HL-60/S4 (cell line): ENCODE measurements around the gene MPL.

ENCODE experiments used
- in situ Hi-C: fragments of 300-500 bp; cut with MboI; formaldehyde crosslinking; loops from 2 replicates; pipeline ENCODE4 v1.14.3; 2022; ENCODE audit warnings: low sequenced_read_pairs

Gene MPL

DNA sequence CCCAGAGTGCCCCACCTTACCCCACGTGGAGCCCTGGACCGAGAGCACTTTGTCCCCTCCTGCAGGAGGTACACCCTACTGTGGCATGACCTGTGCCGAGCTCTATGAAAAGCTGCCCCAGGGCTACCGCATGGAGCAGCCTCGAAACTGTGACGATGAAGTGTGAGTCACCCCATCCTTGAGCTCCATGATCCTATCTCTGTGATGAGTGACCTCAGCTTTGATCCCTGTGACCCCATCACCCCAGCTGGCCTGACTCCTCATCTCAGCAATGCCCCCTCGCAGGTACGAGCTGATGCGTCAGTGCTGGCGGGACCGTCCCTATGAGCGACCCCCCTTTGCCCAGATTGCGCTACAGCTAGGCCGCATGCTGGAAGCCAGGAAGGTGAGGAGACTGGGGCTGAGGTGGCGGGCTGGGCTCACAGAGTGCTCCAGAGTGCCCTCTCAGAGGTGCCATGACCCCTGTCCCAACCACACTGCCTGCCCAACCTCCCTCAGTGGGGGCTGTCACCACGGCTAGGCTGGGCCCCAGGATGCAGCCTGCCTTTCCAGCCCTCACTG is 16.2 kb upstream of the MPL start:
- in situ Hi-C loops = no loop called here

DNA sequence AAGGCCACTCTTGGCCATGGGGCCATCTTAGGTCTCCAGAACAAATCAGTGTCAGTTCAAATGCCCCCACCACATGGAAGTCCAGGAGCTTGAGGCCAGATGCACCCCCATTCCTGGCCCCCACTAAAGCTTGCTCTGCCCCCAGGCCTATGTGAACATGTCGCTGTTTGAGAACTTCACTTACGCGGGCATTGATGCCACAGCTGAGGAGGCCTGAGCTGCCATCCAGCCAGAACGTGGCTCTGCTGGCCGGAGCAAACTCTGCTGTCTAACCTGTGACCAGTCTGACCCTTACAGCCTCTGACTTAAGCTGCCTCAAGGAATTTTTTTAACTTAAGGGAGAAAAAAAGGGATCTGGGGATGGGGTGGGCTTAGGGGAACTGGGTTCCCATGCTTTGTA is 15.1 kb upstream of the MPL start:
- in situ Hi-C loops = no loop called here

DNA sequence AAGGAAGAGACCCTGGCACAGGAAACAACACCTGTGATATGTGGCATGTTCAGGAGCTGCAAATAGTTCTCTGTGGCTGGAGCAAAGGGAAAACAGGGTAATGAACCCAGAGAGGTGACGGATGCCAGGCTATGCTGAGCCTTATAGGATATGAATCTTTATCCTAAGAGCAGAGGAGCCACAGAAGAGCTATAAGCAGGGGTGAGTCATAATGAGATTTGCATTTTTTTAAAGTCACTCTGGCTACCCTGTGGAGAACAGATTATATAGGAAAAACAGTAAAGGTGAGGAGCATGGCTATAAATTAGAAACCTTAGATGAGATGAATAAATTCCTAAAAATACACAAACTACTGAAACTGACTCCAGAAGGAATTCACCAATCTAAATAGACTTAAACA is 12.8 kb upstream of the MPL start:
- in situ Hi-C loops = no loop called here

DNA sequence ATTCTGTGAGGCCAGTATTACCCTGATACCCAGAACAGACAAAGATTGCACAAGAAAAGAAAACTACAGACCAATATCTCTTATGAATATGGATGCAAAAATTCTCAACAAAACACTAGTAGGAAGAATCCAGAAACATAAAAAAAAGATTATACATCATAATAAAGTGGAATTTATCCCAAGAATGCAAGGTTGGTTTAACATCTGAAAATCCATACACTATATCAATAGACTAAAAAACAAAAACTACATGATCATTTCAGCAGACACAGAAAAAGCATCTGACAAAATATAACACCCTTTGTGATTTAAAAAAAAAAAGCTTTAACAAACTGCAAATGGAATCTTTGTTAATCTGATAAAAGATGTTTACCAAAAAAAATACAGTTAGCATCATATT is 12.2 kb upstream of the MPL start:
- in situ Hi-C loops = no loop called here

DNA sequence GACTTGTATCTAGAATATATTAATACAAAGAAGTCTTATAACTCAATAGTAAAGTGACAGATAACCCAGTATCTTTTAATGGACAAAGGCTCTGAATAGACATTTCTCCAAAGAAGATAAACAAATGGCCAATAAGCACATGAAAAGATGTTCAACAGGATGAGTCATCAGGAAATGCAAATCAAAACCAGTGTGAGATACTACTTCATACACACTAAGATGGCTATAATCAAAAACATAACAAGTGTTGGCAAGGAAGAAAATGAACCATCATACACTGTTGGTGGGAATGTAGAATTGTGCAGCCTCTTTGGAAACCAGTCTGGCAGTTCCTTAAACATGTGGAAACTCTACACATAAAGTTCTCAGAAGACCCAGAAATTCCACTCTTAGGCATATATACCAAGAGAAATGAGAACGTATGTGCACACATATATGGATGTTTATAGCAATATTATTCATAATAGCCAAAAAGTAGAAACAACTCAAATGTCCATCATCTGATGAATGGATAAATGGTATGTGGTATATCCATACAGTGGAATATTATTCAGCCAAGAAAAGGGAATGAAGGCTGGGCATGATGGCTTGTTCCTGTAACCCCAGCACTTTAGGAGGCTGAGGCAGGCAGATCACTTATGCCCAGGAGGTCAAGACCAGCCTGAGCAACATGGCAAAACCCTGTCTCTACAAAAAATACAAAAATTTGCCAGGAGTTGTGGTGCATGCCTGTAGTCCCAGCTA is 9.9 kb upstream of the MPL start:
- in situ Hi-C loops = no loop called here

DNA sequence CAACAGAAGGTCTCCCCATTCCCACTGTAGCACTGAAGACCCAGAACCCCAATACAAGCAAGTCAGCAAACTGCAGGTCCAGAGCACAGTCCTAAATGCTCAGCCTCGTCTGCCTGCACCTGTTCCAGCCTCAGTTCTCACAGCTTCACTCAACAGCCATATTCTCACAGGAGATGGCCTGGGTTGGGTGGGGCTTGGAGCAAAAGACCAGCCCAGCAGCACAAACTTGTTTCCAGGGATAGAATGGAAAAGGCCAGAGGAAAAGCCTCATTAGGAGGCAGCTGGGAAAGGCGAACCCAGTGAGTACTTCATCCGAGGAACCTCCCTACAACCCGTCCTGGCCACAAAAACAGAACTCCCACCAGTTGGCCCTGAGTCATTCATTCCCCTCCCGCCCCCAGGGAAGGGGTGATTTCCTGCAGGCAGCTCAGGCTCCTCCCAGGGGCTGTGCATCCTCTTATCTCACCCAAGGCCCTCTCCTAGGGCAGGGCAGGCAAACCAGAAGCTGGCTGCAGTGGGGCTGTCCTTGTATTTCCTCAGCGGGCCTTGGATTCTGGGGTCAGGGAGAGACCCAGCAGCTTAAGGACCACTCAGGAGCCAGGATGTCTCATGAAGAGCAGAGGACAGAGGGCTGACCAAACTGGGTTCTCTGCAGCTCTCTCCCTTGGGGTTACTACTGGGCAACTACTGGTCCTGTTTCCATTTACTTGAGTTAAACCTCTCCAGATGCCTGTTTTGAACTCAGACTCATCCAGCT is 7.4 kb upstream of the MPL start:
- in situ Hi-C loops = no loop called here

DNA sequence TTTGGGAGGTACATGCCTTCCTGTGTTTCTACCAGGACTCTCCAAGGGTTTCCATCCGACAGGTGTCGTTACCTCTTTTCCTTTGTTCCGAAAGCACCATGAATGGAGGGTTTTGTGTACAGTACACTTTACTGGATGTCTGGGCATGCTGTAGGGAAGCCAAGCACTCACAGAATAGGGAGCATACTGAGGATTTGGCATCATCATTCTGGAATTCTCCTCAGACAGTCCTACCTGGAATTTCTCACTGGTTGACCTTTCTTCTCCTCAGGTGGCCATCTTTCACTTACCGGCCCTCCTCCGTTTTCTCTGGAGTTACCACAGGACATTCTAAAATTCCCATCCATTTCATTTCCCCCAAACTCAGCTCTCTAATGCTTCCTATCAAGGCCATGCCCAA is 5.9 kb upstream of the MPL start:
- in situ Hi-C loops = no loop called here

DNA sequence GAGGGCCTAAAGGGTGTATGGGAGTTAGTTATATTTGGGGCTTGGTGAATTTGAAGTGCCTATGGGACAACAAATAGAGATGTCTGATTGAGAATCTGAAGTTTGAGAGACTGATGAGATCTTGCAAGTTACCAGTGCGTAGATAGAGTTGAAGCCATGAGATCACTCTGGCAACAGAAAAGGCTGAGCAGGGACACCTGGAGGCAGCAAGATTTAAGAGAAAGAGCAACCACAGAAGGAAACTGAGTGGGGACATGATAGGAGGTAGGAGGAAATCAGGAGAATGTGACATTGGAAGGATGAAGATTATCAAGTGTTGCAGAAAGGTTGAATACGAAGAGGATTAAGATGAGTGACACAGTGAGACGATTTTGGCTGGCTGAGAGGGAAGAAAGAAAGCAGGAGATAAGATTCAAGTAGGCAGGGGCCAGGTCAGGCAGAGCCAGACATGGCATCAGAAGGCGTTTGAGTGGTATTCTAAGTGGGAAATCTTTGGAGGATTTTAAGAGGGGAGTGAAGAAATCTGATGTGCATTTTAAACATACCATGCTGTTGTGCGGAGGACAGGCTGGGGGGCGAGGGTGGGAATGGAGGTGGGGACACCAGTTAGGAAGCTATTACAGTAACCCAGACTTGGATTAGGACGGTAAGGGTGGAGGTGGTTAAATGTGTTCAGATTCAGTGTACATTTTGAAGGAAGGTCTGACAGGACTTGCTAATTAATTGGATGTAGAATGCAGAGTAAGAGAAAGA is 3.0 kb upstream of the MPL start:
- in situ Hi-C loops = no loop called here

DNA sequence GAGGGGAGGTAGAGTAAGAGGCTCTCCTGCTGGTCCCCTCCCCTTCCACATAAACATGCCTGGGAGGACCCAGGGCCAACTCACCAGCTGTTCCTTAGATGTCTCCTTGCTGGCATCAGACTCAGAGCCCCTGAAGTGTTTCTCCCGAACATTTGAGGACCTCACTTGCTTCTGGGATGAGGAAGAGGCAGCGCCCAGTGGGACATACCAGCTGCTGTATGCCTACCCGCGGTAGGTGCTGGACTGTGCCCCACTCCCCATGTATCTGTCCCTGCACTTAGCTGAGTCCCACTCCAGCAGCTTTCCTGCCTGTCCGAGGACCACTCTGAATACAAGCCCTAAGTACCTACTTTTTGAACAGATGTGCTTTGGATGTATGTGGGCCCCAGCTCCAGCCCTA is 383 bp downstream of the MPL start:
- in situ Hi-C loops = no loop called here

DNA sequence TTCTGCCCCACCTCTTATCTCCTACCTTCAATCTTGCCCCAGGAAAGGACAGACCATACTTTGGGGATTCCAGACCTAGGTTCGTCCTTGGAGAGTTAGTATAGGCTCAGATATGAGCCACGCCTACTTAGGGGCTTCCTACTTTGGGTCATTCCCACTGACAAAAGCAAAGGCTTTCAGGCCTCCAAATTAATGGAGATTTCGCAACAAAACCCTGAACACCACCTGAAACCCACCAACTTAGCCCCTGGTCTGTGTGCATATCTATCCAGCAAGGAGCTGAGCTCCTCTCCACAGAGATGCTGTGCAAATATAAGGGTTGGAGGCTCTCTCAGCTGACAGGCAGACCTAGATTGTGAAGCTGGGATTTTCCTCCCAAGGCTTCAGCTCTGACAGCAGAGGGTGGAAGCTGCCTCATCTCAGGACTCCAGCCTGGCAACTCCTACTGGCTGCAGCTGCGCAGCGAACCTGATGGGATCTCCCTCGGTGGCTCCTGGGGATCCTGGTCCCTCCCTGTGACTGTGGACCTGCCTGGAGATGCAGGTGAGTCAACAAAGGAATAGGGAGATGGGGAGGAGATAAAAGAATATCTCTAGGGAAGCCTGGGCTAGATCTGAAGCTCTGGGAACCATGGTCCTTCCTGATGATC is 2.1 kb downstream of the MPL start:
- in situ Hi-C loops = no loop called here

DNA sequence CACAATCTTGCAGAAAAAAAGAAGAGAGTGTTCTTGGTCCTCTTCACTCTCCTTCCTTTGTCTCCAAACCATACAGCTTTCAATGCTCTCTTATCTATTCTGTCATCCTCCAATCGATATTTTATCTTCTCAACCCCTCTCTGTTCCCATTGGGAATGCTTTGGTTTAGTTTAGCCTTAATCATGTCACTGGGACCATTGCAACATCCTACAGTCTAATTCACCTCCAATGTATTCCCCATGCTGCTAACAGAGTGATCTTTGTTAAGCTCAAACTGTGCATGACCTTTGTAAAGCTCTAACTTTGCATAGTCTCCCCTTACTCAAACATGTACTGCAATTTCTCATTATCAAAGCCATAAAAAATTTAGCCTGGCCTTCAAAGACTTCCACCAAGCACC is 2.9 kb downstream of the MPL start:
- in situ Hi-C loops = no loop called here

DNA sequence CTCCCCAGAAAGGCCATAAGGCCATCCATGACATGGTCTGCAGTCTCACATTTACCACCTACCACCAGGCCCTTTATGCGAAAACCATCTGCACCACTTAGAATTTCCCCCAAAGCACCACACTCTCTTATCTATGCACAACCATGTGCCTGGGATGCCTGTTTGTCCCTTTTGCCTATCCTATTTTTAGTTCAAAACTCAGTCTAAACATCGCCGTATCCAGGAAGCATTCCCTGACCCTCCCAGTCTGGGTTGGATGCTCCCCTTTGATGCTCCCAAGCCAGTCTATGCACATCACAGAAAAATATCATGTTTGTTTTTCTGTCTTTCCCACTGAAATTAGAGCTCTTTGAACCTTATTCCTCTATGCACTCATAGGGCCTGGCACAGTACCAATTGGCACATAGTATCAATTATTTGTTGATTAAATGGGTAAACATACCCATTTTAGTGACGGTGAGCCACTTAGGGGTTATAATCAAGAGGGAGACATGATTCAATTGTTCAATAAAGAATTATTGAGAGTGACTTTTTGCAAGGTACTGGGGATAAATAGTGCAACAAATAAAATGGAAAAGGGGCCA is 6.7 kb downstream of the MPL start:
- in situ Hi-C loops = no loop called here

DNA sequence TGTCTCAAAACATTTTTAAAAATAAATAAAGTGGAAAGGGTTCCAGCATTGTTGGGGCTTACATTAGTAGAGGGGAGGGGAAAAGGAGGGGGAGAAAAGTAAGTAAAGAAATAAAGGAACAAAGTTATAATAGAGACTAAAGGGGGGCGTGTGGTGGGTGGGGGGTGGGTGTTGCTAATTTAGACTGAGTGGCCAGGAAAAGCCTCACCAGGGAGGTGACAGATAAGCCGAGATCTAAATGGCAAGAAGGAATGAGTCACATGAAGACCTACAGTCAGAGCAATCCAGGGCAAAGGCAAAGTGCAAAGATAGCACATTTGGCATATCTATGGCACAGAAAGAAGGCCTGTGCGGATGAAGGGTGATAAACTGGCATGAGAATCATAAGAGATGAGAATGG is 7.5 kb downstream of the MPL start:
- in situ Hi-C loops = no loop called here

DNA sequence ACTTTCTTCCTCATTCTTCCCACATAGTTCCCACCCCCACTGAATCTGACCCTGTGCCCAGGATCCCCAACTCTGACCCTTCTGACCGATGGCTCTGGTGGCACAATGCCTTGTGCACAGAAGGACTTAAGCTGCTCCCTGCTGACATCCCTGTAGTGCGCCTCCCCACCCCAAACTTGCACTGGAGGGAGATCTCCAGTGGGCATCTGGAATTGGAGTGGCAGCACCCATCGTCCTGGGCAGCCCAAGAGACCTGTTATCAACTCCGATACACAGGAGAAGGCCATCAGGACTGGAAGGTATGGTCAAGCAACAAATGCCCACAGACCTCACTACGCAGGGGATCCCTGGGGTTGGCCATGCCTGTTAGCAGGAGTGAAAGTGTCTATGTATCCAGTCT is 9.0 kb downstream of the MPL start:
- in situ Hi-C loops = no loop called here

DNA sequence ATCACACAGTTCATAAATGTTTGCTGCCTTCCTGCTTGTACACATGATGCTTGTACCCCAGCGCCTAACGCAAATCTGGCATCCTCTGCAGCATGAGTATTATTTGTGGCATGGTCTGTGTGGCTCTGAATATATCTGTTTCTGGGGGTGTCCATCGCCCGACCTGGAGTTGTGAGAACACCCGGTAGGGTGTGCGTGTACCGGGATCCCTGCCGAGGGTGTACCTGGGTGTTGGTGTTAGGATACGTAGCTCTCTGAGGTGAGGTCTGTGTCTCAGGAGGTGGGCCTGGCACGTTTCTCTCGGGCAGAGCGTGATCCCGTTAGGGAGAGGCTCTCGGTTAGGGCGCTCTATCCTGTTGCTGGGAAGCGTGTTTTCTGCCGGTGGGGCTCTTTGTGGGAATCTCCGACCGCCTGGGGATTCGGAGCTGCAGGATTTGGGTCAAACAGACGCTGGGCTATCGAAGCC is 10.8 kb downstream of the MPL start:
- in situ Hi-C loops = no loop called here

DNA sequence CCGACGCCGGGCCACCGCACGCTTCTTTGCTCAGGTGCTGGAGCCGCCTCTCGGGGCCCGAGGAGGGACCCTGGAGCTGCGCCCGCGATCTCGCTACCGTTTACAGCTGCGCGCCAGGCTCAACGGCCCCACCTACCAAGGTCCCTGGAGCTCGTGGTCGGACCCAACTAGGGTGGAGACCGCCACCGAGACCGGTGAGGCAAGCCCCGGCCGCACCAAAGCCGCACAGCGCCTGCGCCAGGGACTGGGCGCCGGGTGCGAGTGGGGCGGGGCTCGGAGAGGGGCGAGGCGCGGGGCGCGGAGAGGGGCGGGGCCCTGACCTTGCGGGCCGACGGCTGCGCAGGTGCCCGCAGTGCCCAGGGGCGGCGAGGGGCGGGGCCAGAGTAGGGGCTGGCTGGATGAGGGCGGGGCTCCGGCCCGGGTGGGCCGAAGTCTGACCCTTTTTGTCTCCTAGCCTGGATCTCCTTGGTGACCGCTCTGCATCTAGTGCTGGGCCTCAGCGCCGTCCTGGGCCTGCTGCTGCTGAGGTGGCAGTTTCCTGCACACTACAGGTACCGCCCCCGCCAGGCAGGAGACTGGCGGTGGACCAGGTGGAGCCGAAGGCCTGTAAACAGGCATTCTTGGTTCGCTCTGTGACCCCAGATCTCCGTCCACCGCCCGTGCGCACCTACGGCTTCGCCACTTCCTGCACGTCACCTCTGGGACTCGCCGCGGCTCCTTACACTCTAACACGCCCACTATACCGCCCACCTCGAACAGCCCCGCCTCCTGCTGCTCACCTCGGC is 11.4 kb downstream of the MPL start:
- in situ Hi-C loops = no loop called here

DNA sequence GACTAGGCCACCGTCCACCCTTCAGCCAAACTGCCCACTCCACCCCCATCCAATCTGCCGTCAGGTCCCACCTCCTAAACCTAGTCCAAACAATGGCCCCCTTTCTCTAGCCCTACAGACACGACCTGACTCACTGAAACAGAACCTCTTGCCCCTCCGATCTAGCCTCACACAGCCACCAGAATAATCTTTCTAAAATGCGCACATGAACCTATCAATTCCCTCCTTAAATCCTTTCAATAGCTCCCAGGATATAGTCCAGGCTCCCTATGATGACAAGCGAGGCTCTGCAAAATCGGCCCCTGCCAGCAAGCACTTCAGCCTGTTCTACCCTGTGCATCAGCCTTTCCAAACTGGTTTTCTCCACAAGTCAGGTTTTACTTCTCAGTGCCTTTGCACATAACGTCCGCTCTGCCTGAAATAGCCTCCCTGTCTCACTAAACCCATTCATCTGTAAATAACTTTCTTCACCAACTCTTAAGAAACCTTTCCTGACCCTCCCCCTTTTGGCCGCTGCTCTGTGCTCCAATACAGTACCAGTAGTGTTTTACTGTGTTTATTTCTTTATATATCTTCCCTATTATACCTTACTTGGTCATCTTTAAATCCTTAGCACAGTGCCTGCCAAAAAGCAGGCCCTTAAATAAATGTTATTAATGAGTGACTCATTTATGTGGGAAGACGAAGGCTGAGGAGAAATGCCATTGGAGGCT is 12.1 kb downstream of the MPL start:
- in situ Hi-C loops = no loop called here

DNA sequence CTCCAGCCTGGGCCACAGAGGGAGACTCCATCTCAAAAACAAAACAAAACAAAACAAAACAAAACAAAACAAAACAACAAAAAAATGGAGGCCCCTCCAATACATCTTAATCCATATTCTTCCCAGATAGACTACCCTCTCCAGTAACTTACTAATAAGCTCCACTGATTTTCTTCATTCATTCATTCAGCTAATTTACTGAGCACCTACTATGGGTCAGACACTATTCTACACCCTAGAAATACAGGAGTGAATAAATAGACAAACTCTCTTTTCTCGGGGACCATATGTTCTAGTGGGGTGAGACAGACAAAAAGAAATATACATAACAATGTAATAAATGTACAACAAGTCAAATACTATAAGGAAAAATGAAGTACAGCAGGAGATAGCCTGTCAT is 13.4 kb downstream of the MPL start:
- in situ Hi-C loops = no loop called here
